ENCODE data around the gene CDH4. TPM values are rescaled to one million over a fixed set of nuclear protein-coding genes. Genes with fewer than 3 reads are reported as not detected.

The CDH4 gene
- total and polyA plus RNA-seq, 4 donors: 0.06 to 0.10 TPM; not detected in 2

GRCh38 chr20:61821735-61822134, 569.7 kb downstream of the CDH4 start:
- H3K36me3 ChIP-seq (ENCODE audit: control insufficient read depth in 1 of 2, insufficient read depth in 2 of 2, low read length in 1 of 2): no peaks in the 10 kb centered on the region
- DNase-seq: peak in 1 of 2 donors; percentile 4
- no peaks in the 10 kb centered on the region for H3K27me3 ChIP-seq (ENCODE audit: control insufficient read depth in 1 of 2, insufficient read depth in 2 of 2, low read length in 1 of 2)
- no peaks in the 10 kb centered on the region for H3K9me3 ChIP-seq (ENCODE audit: control insufficient read depth, low read length)
- H3K4me3 ChIP-seq (ENCODE audit: low read length in 2 of 2): no peak overlapping the region
- H3K4me1 ChIP-seq (ENCODE audit: control insufficient read depth in 1 of 2, insufficient read depth in 2 of 2, low read length in 2 of 2): no peaks in the 10 kb centered on the region
- intact Hi-C loops (cut with DNase I): no loop called here
- no peak overlapping the region for H3K27ac ChIP-seq (ENCODE audit: low read depth in 1 of 2, low read length in 2 of 2)
- no peak for ATAC-seq (ENCODE audit: low FRiP score)
- 68 to 73% methylated on average over 5 of the region's 5 CpGs for WGBS, 2 donors

DNA sequence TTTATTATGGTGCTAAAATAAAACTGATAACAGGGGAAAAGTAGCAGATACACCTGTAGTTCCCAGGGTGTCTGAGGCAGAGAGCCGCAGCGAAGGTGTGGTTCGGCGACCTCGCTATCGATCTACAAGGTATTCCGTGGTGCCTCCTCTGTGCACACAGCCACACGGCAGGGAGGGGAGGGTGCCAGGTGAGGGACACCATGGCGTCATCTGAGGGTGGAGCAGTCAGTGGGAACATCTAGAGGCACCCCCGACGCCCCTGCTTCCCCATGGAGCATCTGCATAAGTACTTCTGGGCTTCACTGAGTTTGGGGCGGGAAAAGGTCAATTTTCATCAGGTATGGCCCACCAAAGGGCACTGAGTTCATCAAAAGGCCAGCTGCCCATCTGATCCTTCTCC, 570.3 kb downstream of the CDH4 start:
- Histone ChIP-seq H3K27ac (ENCODE audit: low read depth in 1 of 2, low read length in 2 of 2) (no peak overlapping the region), H3K27me3 (ENCODE audit: control insufficient read depth in 1 of 2, insufficient read depth in 2 of 2, low read length in 1 of 2) (no peaks in the 10 kb centered on the region), H3K4me1 (ENCODE audit: control insufficient read depth in 1 of 2, insufficient read depth in 2 of 2, low read length in 2 of 2) (no peaks in the 10 kb centered on the region), H3K36me3 (ENCODE audit: control insufficient read depth in 1 of 2, insufficient read depth in 2 of 2, low read length in 1 of 2) (no peaks in the 10 kb centered on the region), H3K9me3 (ENCODE audit: control insufficient read depth, low read length) (no peaks in the 10 kb centered on the region), H3K4me3 (ENCODE audit: low read length in 2 of 2) (no peak overlapping the region)
- WGBS, 2 donors: 89 to 92% methylated on average over 12 of the region's 12 CpGs
- DNase-seq (peak in 1 of 2 donors; percentile 12), ATAC-seq (ENCODE audit: low FRiP score) (no peak)
- intact Hi-C loops (cut with DNase I): no loop called here

GRCh38 chr20:61823242-61823641, 571.2 kb downstream of the CDH4 start:
- no peak overlapping the region for H3K27ac ChIP-seq (ENCODE audit: low read depth in 1 of 2, low read length in 2 of 2)
- H3K36me3 ChIP-seq (ENCODE audit: control insufficient read depth in 1 of 2, insufficient read depth in 2 of 2, low read length in 1 of 2): no peaks in the 10 kb centered on the region
- H3K4me3 ChIP-seq (ENCODE audit: low read length in 2 of 2): no peak overlapping the region
- no peaks in the 10 kb centered on the region for H3K9me3 ChIP-seq (ENCODE audit: control insufficient read depth, low read length)
- no peak for DNase-seq
- intact Hi-C loops (cut with DNase I): no loop called here
- ATAC-seq (ENCODE audit: low FRiP score): no peak
- no peaks in the 10 kb centered on the region for H3K4me1 ChIP-seq (ENCODE audit: control insufficient read depth in 1 of 2, insufficient read depth in 2 of 2, low read length in 2 of 2)
- 95 to 96% methylated on average over 2 of the region's 2 CpGs for WGBS, 2 donors
- H3K27me3 ChIP-seq (ENCODE audit: control insufficient read depth in 1 of 2, insufficient read depth in 2 of 2, low read length in 1 of 2): no peaks in the 10 kb centered on the region

GRCh38 chr20:61828891-61829290, 576.8 kb downstream of the CDH4 start:
- intact Hi-C loops (cut with DNase I): no loop called here
- no peaks in the 10 kb centered on the region for H3K4me1 ChIP-seq (ENCODE audit: control insufficient read depth in 1 of 2, insufficient read depth in 2 of 2, low read length in 2 of 2)
- ATAC-seq (ENCODE audit: low FRiP score) (no peak), DNase-seq (peak in 1 of 2 donors; percentile 29)
- H3K4me3 ChIP-seq (ENCODE audit: low read length in 2 of 2): no peak overlapping the region
- WGBS, 2 donors: 81 to 87% methylated on average over 14 of the region's 14 CpGs
- H3K36me3 ChIP-seq (ENCODE audit: control insufficient read depth in 1 of 2, insufficient read depth in 2 of 2, low read length in 1 of 2): no peaks in the 10 kb centered on the region
- H3K27ac ChIP-seq (ENCODE audit: low read depth in 1 of 2, low read length in 2 of 2): no peak overlapping the region
- H3K27me3 ChIP-seq (ENCODE audit: control insufficient read depth in 1 of 2, insufficient read depth in 2 of 2, low read length in 1 of 2): no peaks in the 10 kb centered on the region
- H3K9me3 ChIP-seq (ENCODE audit: control insufficient read depth, low read length): no peaks in the 10 kb centered on the region

GRCh38 chr20:61829526-61829925, 577.5 kb downstream of the CDH4 start:
- 80 to 83% methylated on average over 17 of the region's 17 CpGs for WGBS, 2 donors
- no peak overlapping the region for H3K4me3 ChIP-seq (ENCODE audit: low read length in 2 of 2)

DNA sequence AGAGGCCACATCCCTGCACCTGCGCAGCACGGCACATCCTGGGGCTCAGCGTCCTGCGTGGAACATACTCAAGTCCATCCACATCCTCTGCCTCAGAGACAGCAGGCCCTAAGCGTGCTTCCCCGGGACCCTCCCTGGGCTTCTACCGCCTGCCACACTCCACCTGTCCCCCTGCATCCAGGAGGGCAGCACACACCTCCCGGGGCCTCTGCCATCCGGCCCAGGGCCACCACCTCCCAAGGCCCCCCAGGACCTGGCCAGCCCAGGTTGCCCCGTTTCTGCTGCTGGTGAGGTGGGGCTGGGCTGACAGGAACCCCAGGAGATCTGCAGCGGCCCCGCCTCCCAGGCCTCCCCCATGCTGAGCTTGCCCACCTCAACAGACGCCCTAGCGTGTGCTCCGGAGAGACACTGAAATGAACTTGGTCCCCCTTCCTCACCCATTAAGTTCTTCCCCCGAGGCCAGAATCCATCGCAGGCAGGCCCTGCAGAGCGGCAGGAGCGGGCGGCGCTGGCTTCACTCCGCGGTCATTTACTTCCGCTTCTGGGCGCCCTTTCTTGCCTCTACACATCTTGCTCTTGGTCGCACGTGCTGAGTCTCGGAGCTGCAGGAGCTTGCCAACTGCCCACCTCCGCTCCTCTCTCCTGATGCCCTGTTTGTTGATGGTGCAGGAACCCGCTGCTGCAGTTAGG, 578.3 kb downstream of the CDH4 start:
- 84 to 85% methylated on average over 30 of the region's 30 CpGs for WGBS, 2 donors
- ATAC-seq (ENCODE audit: low FRiP score): no peak

More at GRCh38 chr20:61829526-61829925, 577.5 kb downstream of the CDH4 start:
- H3K9me3 ChIP-seq (ENCODE audit: control insufficient read depth, low read length): no peaks in the 10 kb centered on the region
- DNase-seq (peak in 1 of 2 donors; percentile 23), ATAC-seq (ENCODE audit: low FRiP score) (no peak)
- intact Hi-C loops (cut with DNase I): no loop called here
- no peaks in the 10 kb centered on the region for H3K4me1 ChIP-seq (ENCODE audit: control insufficient read depth in 1 of 2, insufficient read depth in 2 of 2, low read length in 2 of 2)
- H3K36me3 ChIP-seq (ENCODE audit: control insufficient read depth in 1 of 2, insufficient read depth in 2 of 2, low read length in 1 of 2): no peaks in the 10 kb centered on the region
- H3K27ac ChIP-seq (ENCODE audit: low read depth in 1 of 2, low read length in 2 of 2): no peak overlapping the region
- no peaks in the 10 kb centered on the region for H3K27me3 ChIP-seq (ENCODE audit: control insufficient read depth in 1 of 2, insufficient read depth in 2 of 2, low read length in 1 of 2)

GRCh38 chr20:61830991-61831390, 578.9 kb downstream of the CDH4 start:
- intact Hi-C loops (cut with DNase I): no loop called here
- Histone ChIP-seq H3K27me3 (ENCODE audit: control insufficient read depth in 1 of 2, insufficient read depth in 2 of 2, low read length in 1 of 2) (no peaks in the 10 kb centered on the region), H3K4me1 (ENCODE audit: control insufficient read depth in 1 of 2, insufficient read depth in 2 of 2, low read length in 2 of 2) (no peaks in the 10 kb centered on the region), H3K9me3 (ENCODE audit: control insufficient read depth, low read length) (no peaks in the 10 kb centered on the region), H3K36me3 (ENCODE audit: control insufficient read depth in 1 of 2, insufficient read depth in 2 of 2, low read length in 1 of 2) (no peaks in the 10 kb centered on the region), H3K27ac (ENCODE audit: low read depth in 1 of 2, low read length in 2 of 2) (no peak overlapping the region), H3K4me3 (ENCODE audit: low read length in 2 of 2) (no peak overlapping the region)
- ATAC-seq (ENCODE audit: low FRiP score) (no peak), DNase-seq (peak in 1 of 2 donors; percentile 4)
- 61 to 67% methylated on average over 8 of the region's 8 CpGs for whole genome bisulfite sequencing, 2 donors

More for the DNA sequence above, 578.3 kb downstream of the CDH4 start:
- intact Hi-C loops (cut with DNase I): no loop called here
- Histone ChIP-seq H3K9me3 (ENCODE audit: control insufficient read depth, low read length) (no peaks in the 10 kb centered on the region), H3K4me3 (ENCODE audit: low read length in 2 of 2) (no peak overlapping the region), H3K27ac (ENCODE audit: low read depth in 1 of 2, low read length in 2 of 2) (no peak overlapping the region), H3K4me1 (ENCODE audit: control insufficient read depth in 1 of 2, insufficient read depth in 2 of 2, low read length in 2 of 2) (no peaks in the 10 kb centered on the region), H3K27me3 (ENCODE audit: control insufficient read depth in 1 of 2, insufficient read depth in 2 of 2, low read length in 1 of 2) (no peaks in the 10 kb centered on the region), H3K36me3 (ENCODE audit: control insufficient read depth in 1 of 2, insufficient read depth in 2 of 2, low read length in 1 of 2) (no peaks in the 10 kb centered on the region)
- peak in 1 of 2 donors; percentile 27 for DNase-seq

DNA sequence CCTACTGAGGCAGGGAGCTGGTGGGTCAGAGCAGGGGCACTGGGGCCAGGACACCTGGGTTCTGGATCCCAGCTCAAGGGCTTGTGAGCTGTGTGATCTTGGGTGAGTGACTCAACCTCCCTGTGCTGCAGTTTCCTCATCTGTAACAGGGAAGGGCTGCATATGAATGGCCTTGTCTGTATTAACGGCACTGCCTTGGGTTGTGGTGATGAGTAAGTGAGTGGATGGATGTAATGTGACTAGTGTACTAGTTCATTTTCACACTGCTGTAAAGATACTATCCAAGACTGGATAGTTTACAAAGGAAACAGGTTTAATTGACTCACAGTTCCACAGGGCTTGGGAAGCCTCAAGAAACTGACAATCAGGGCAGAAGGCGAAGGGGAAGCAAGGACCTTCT, 580.1 kb downstream of the CDH4 start:
- Histone ChIP-seq H3K4me3 (ENCODE audit: low read length in 2 of 2) (no peak overlapping the region), H3K27me3 (ENCODE audit: control insufficient read depth in 1 of 2, insufficient read depth in 2 of 2, low read length in 1 of 2) (no peaks in the 10 kb centered on the region), H3K9me3 (ENCODE audit: control insufficient read depth, low read length) (no peaks in the 10 kb centered on the region), H3K36me3 (ENCODE audit: control insufficient read depth in 1 of 2, insufficient read depth in 2 of 2, low read length in 1 of 2) (no peaks in the 10 kb centered on the region), H3K27ac (ENCODE audit: low read depth in 1 of 2, low read length in 2 of 2) (no peak overlapping the region), H3K4me1 (ENCODE audit: control insufficient read depth in 1 of 2, insufficient read depth in 2 of 2, low read length in 2 of 2) (no peaks in the 10 kb centered on the region)
- DNase-seq: no peak
- 78 to 80% methylated on average over 2 of the region's 2 CpGs for WGBS, 2 donors
- no peak for ATAC-seq (ENCODE audit: low FRiP score)
- intact Hi-C loops (cut with DNase I): no loop called here

GRCh38 chr20:61833807-61834610, 581.9 kb downstream of the CDH4 start:
- no peak overlapping the region for H3K27ac ChIP-seq (ENCODE audit: low read depth in 1 of 2, low read length in 2 of 2)
- H3K27me3 ChIP-seq (ENCODE audit: control insufficient read depth in 1 of 2, insufficient read depth in 2 of 2, low read length in 1 of 2): no peaks in the 10 kb centered on the region
- ATAC-seq (ENCODE audit: low FRiP score) (no peak), DNase-seq (peak in 1 of 2 donors; percentile 27)
- intact Hi-C loops (cut with DNase I): no loop called here
- H3K4me1 ChIP-seq (ENCODE audit: control insufficient read depth in 1 of 2, insufficient read depth in 2 of 2, low read length in 2 of 2): no peaks in the 10 kb centered on the region
- H3K4me3 ChIP-seq (ENCODE audit: low read length in 2 of 2): no peak overlapping the region
- H3K9me3 ChIP-seq (ENCODE audit: control insufficient read depth, low read length): no peaks in the 10 kb centered on the region
- no peaks in the 10 kb centered on the region for H3K36me3 ChIP-seq (ENCODE audit: control insufficient read depth in 1 of 2, insufficient read depth in 2 of 2, low read length in 1 of 2)
- 76 to 84% methylated on average over 14 of the region's 14 CpGs for WGBS, 2 donors
